Neural cell (in vitro differentiated cells): ENCODE data around the gene MED14.

Experiments
- CTCF ChIP-seq: fragments of 450-650 bp; IDR thresholded peaks from 2 replicates; pipeline ENCODE4 v1.5.1; 2014; ENCODE audit warnings: antibody characterized with exemption, mild to moderate bottlenecking, moderate library complexity; ENCODE audit not compliant: poor library complexity, severe bottlenecking
- EZH2 ChIP-seq: fragments of 200-600, 300-800 bp; shearing (Covaris generic), sonication (generic); IDR thresholded peaks from 2 replicates; pipeline ENCODE4 v1.6.1; 2014; ENCODE audit warnings: antibody characterized with exemption, low read length, borderline replicate concordance, mild to moderate bottlenecking; ENCODE audit not compliant: insufficient read depth, poor library complexity, severe bottlenecking
- POLR2AphosphoS5 ChIP-seq: IDR thresholded peaks from 2 replicates; pipeline ENCODE4 v1.6.1; 2012
- TAF1 ChIP-seq: IDR thresholded peaks from 2 replicates; pipeline ENCODE4 v1.6.1; 2012; ENCODE audit warnings: low read depth

GRCh38 chrX:40684092-40684491, 51.2 kb downstream of the MED14 start:
- TF ChIP-seq CTCF, result no peak
- TF ChIP-seq EZH2, result no peak
- no peak for TF ChIP-seq TAF1
- TF ChIP-seq POLR2AphosphoS5, result no peak
